Stimulated activated CD4-positive, alpha-beta T cell treated with anti-CD3 and anti-CD28 coated beads, TNF-alpha, amount 100 ng/mL, for 4 hours (primary cell): Measurements from ENCODE around the gene STRIP2.
"Not testable (repeated sequence)": the region's sequence is repeated elsewhere in the genome, so short reads cannot be mapped to it uniquely, and the experiment has no call there.

Experiments used
- DNase-seq, 3 experiments: peaks; one replicate each; pipeline ENCODE4 v3.0.0-alpha.2; 2020; ENCODE audit warnings: low read depth in 3 of 3

STRIP2 gene, protein sequence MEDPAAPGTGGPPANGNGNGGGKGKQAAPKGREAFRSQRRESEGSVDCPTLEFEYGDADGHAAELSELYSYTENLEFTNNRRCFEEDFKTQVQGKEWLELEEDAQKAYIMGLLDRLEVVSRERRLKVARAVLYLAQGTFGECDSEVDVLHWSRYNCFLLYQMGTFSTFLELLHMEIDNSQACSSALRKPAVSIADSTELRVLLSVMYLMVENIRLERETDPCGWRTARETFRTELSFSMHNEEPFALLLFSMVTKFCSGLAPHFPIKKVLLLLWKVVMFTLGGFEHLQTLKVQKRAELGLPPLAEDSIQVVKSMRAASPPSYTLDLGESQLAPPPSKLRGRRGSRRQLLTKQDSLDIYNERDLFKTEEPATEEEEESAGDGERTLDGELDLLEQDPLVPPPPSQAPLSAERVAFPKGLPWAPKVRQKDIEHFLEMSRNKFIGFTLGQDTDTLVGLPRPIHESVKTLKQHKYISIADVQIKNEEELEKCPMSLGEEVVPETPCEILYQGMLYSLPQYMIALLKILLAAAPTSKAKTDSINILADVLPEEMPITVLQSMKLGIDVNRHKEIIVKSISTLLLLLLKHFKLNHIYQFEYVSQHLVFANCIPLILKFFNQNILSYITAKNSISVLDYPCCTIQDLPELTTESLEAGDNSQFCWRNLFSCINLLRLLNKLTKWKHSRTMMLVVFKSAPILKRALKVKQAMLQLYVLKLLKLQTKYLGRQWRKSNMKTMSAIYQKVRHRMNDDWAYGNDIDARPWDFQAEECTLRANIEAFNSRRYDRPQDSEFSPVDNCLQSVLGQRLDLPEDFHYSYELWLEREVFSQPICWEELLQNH

GRCh38 chr7:129433847-129434674 lies at the start of gene STRIP2:
TSS of gene STRIP2 (plus strand) at chr7:129434432. CDS start at chr7:129434473, 41 bp downstream.
- DNase-seq: peak; percentile 81 to 91 (median 86)

DNA sequence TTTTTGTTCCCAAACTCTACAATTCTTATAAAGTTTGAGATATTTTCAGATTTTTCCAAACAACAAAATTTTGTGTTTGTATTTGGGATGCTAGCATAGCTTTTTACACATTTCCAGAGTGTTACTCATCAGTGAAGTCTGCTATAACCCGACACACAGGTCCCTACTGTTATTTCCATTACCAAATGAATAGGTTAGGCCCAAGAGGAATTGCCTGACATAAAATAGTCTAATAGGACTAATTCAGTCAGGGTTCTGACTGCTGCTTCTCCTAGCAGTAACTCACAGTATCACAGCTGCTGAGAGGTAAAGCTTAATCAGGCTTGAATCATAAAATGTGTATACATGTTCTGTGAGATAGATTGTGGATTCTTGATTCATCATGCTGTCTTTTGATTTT lies 49.1 kb upstream of the STRIP2 start:
- no peak for DNase-seq

- no peak for DNase-seq
Observed at GRCh38 chr7:129385598-129385997, 48.6 kb upstream of the STRIP2 start.

DNA sequence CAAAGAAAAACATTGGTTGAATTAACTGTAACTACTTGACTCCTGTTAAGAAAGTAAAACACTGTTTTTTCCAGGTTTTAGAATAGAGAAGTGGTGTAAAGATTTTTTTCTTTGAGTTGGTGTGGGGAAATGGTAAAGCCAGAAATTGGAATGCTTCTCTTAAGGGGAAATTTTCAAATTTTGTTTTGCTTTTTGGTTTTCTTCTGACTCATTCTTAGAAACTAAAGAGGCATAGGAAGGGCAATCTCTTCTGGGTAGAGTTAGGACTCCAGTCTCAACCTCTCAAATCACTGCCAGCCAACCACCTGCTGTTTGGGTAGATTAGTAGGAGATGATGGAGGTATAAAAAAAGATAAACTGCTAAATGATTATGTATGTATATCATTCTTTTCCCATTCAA lies 47.7 kb upstream of the STRIP2 start:
- no peak for DNase-seq

GRCh38 chr7:129387537-129387936 lies 46.7 kb upstream of the STRIP2 start:
- no peak for DNase-seq

DNA sequence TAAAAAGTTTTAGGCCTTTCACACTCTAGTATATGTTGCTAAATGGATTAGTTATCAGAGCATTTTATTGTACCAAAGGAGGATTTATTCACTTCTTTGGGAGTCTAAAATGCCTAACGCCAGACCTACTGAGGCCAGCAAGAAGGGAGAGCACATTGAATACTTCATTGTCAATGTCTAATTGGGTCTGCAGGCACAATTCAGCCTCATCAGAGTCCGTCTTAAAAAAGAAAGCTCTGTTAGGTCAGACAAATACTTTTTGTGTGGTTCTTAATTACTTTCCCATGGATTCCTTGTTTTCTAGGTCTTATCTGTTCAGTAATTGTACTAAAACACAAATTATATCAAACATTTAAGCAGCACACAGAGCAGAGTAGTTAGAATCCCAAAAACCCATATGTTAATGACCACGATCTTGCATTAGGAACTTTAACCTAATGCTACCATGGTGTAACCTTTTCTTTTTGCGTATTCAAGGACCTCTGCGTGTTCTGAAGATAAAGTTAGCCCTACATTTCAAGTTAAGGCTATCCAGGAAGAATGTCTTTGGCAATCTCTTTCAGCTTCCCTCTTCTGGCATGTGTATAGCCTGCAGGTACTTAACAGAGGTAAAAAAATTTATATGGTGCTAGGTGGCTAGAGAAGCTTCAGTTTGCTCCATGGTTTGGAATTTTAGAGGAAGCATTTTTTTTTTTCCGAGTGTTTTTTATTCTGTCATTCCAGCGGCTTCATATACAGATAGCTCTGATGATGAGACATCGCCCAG lies 45.7 kb upstream of the STRIP2 start:
- no peak for DNase-seq

DNA sequence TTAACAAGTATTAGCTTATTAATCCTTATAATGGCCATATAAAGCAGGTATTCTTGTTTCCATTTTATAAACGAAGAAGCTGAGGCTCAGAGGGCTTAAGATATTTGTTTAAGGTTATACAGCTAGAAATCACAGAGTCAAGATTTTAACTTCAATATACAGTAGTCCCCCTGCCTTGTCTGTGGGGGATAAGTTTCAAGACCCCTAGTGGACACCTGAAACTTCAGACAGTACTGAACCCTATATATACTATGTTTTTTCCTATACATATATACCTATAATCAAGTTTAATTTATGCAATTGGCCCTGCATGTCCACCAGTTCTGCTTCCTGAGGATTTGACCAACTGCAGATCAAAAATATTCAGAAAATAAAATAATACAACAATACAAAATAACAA lies 44.4 kb upstream of the STRIP2 start:
- no peak for DNase-seq

DNA sequence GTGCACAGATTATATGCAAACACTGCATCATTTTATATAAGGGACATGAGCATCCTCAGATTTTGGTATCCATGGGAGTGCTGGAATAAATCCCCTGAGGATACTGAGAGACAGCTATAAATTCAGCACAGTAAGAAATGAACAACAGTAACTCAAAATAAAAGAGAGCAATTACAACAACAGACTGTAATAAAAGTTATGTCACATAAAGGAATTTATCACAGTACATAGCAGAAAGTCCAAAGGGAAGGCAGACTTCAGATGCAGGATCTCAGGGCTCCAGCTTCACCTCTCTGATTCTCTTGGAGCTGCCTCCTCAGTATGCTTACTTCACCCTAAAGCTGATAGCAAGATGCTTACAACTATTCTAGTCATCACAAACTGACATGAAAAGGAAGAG lies 43.9 kb upstream of the STRIP2 start:
- DNase-seq: no peak

DNA sequence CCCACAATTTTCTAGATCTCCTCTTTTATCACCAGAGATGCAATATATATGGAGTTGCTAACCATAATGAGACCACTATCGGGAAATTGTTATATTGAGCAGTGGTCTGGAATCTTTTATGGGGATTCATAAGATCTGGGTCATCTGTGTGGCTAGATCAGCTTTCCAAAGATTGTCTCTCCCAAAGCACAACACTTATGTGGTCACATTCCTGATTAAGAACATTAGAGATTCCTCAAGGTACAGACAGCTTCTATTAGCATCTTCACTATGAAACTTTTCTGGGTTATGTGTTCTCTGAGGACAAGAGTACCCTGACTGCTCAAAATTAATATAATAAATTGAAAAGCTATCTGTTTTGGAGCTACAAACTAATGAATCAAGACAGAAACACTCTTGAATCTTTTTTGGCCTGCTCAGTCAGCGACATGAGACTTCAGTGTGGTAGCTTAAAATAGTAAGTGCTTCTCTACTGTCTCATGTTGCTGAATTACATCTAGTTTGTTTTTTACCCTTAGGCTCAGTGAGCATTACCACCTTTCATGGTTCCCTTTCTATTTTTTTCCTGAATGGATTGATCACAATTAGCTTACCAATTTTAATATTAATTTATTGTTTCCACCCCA lies 42.6 kb upstream of the STRIP2 start:
- DNase-seq: no peak

GRCh38 chr7:129393255-129393654 lies 41.0 kb upstream of the STRIP2 start:
- DNase-seq: no peak

GRCh38 chr7:129394101-129394500 lies 40.1 kb upstream of the STRIP2 start:
- DNase-seq: no peak

- DNase-seq: no peak
Observed at GRCh38 chr7:129394982-129395914, 39.0 kb upstream of the STRIP2 start.

GRCh38 chr7:129401228-129401966 lies 32.8 kb upstream of the STRIP2 start:
- DNase-seq: no peak

GRCh38 chr7:129401967-129402860 lies 32.0 kb upstream of the STRIP2 start:
- no peak for DNase-seq

DNA sequence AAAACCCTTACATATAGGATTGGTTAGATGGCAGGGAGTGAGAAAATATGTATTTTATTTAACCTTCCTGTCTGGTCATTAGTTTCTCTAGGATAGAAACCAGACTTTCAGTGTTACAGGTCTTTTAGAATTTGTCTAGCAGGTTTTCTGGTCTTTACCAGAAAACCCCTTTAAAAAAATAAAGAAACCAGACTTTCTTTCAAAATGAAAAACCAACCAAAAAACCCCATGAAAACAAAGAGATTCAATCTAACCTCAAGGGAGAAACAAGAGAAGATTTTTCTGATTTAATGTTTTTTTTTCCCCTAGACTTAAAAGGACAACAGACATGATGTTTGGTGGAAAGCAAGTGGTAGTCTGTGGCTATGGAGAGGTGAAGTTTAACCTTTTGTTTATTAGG lies 28.7 kb upstream of the STRIP2 start:
- DNase-seq: no peak

- not testable (repeated sequence) for DNase-seq
Observed at GRCh38 chr7:129410238-129410637, 24.0 kb upstream of the STRIP2 start.

- DNase-seq: no peak
Observed at GRCh38 chr7:129412501-129412900, 21.7 kb upstream of the STRIP2 start.

DNA sequence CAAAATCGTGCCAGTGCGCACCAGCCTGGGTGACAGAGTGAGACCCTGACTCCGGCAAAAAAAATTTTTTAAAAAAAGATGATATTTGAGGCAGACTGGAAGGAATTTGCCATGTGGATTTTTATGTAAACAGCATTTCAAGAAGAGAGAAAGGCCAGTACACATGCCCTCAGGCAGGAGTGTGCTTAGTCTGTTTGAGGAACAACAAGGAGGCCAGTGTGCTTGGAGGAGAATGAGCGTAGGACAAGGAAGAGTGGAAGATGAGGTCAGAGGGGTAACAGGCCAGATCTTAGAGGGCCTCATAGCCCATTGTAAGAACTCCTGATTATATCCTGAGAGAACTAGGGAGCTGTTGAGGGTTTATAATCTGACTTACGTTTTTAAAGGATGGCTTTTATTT lies 17.2 kb upstream of the STRIP2 start:
- DNase-seq: no peak
